Tibial nerve (tissue), 4 donors: Measurements from ENCODE around the gene FOXF2. TPM values are rescaled to one million over a fixed set of nuclear protein-coding genes. Genes with fewer than 3 reads are reported as not detected.

Experiments used
- DNase-seq, 2 donors: peaks; one replicate each; pipeline ENCODE4 v3.0.0-alpha.2; 2019; ENCODE audit warnings: low spot score in 2 of 2
- H3K27ac ChIP-seq, 4 donors: fragments of 200-600 bp; sonication (generic) in 3 of 4; one replicate each; pipeline ENCODE4 v1.5.1; 2017 to 2019; ENCODE audit warnings: mild to moderate bottlenecking in 1 of 4
- H3K27me3 ChIP-seq, 2 donors: fragments of 200-600 bp; sonication (generic) in 1 of 2; one replicate each; pipeline versions ENCODE4 v1.5.1 to v1.6.0; 2017 to 2019
- H3K36me3 ChIP-seq, 3 donors: fragments of 200-600 bp; sonication (generic); one replicate each; pipeline ENCODE4 v1.5.1; 2018 to 2019
- H3K4me1 ChIP-seq, 4 donors: fragments of 200-600 bp; sonication (generic) in 3 of 4; one replicate each; pipeline ENCODE4 v1.5.1; 2017 to 2019
- H3K4me3 ChIP-seq, 4 donors: fragments of 200-600 bp; sonication (generic) in 3 of 4; one replicate each; pipeline ENCODE4 v1.5.1; 2017 to 2019; ENCODE audit warnings: mild to moderate bottlenecking in 1 of 4, moderate library complexity in 1 of 4
- H3K9me3 ChIP-seq, 4 donors: fragments of 200-600 bp; sonication (generic) in 3 of 4; one replicate each; pipeline ENCODE4 v1.5.1; 2017 to 2019
- EP300 ChIP-seq, 2 donors: sonication (generic); formaldehyde crosslinking; IDR thresholded peaks; one replicate each; pipeline ENCODE4 v1.6.1; 2017; ENCODE audit warnings: antibody characterized with exemption in 2 of 2, mild to moderate bottlenecking in 1 of 2
- POLR2A ChIP-seq, 2 donors: fragments of 450-650 bp; IDR thresholded peaks; one replicate each; pipeline ENCODE4 v1.6.1; 2017; ENCODE audit warnings: antibody characterized with exemption in 2 of 2, mild to moderate bottlenecking in 2 of 2, moderate library complexity in 2 of 2
- WGBS, 2 donors: methylation state at CpG; one replicate each; pipeline ENCODE4 v1.1.5; 2018; 5-methylcytosine and 5-hydroxymethylcytosine counted together
- total RNA-seq, 4 donors: library from RNA; depleted of rRNA; stranded (reverse); fragments of >200 nt; gene quantifications; one replicate each; pipeline ENCODE4 v1.1.0, GENCODE V29; 2016
- TF ChIP-seq, protein P1 (sequence below), 5 experiments: fragments of 200-600 bp in 3 of 5; fragments of 450-650 bp in 2 of 5; sonication (generic) in 3 of 5; IDR thresholded peaks; one replicate each; pipeline ENCODE4 v1.5.1; 2016 to 2019; ENCODE audit warnings: antibody characterized with exemption in 5 of 5, mild to moderate bottlenecking in 3 of 5, moderate library complexity in 2 of 5

Gene FOXF2
- total RNA-seq, 4 donors from 2014 or later = 0.21 to 2.4 (median 0.71) TPM

- no peaks in the 10 kb centered on the region for H3K36me3 ChIP-seq
- TF ChIP-seq, protein P1, sequence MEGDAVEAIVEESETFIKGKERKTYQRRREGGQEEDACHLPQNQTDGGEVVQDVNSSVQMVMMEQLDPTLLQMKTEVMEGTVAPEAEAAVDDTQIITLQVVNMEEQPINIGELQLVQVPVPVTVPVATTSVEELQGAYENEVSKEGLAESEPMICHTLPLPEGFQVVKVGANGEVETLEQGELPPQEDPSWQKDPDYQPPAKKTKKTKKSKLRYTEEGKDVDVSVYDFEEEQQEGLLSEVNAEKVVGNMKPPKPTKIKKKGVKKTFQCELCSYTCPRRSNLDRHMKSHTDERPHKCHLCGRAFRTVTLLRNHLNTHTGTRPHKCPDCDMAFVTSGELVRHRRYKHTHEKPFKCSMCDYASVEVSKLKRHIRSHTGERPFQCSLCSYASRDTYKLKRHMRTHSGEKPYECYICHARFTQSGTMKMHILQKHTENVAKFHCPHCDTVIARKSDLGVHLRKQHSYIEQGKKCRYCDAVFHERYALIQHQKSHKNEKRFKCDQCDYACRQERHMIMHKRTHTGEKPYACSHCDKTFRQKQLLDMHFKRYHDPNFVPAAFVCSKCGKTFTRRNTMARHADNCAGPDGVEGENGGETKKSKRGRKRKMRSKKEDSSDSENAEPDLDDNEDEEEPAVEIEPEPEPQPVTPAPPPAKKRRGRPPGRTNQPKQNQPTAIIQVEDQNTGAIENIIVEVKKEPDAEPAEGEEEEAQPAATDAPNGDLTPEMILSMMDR (IDR thresholded peaks at IDR 0.05) = no peak
- TF ChIP-seq EP300 (IDR thresholded peaks at IDR 0.05) = no peak
- TF ChIP-seq POLR2A (IDR thresholded peaks at IDR 0.05) = no peak
- H3K27ac ChIP-seq = no peak overlapping the region
- no peak for DNase-seq
- H3K4me1 ChIP-seq = peaks cover 0 to 10% (median 0%) of the 10 kb centered on the region in 4 donors
- H3K4me3 ChIP-seq = no peak overlapping the region
- peaks cover 0 to 6% (median 0%) of the 10 kb centered on the region in 4 donors for H3K9me3 ChIP-seq
- 50 to 60% methylated on average over 10 to 13 of the region's 13 CpGs for WGBS, 2 donors
- H3K27me3 ChIP-seq = peaks cover 0 to 2% of the 10 kb centered on the region in 2 donors
Observed at GRCh38 chr6:1406306-1407072, 17.1 kb downstream of the FOXF2 start.

DNA sequence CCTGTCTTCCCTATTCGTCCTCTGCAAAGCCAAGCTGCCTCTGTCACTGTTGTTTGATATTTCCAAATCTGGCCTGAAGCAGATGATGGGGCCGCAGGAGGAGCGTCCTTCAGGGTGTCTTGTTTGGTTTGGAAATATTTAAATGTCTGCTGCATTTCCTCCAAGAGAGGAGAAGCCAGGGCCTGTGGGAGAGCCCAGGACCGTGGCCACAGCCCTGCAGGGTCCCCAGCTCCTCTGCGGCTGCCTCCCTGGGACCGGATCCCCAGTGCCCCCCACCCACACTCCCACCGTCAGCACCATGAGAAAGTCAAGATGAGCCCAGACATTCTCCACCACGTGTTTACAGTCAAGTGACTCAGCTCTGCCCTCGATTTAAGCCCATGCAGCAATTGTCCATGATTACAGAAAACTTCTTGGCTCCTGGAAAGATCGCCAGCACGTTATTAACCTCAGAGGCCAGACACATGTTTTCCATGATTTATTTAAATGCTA is 18.2 kb downstream of the FOXF2 start:
- WGBS, 2 donors = 61 to 74% methylated on average over 9 to 11 of the region's 11 CpGs
- no peak overlapping the region for H3K27ac ChIP-seq
- no peak for DNase-seq

DNA sequence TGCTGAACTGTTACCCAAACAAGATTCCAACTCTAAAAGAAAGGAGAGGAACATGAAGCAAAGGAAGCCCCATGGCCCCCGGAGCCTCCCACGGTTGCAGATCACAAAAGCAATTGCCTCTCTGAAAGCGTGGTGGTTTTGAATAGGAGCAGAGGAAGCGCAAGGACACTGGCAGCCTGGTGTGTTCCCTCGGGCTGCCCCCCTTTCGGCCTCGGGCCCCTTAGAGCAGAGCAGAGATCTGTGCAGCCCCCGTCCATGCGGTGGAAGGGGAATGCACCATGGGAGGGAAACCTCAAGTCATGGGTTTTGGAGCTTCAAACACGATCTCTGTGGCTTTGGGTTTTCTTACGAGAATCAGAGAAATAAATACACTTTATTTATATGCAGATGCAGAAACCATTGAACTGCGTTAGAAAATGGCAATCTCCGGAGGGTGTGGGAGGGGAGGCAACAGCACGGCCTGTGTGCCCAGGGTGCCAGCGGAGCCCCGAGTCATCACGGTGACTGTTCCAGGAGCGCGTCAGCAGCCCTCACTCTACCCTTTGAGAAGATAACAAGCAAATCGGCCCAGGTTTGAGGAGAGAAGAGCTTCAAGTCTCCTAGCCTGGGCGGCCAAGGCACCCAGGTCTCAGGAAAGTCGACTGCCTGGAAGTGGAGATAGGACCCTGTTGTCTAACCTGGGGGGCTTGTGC is 20.5 kb downstream of the FOXF2 start:
- Histone ChIP-seq H3K27ac (no peak overlapping the region), H3K36me3 (no peaks in the 10 kb centered on the region), H3K4me3 (no peak overlapping the region), H3K9me3 (no peaks in the 10 kb centered on the region), H3K27me3 (no peaks in the 10 kb centered on the region), H3K4me1 (peaks cover 0 to 10% (median 0%) of the 10 kb centered on the region in 4 donors)
- WGBS, 2 donors = 49 to 50% methylated on average over 22 of the region's 22 CpGs
- TF ChIP-seq POLR2A (IDR thresholded peaks at IDR 0.05) = no peak
- no peak for TF ChIP-seq EP300 (IDR thresholded peaks at IDR 0.05)
- TF ChIP-seq, protein P1 (IDR thresholded peaks at IDR 0.05) = no peak
- no peak for DNase-seq

More for the DNA sequence above, 18.2 kb downstream of the FOXF2 start:
- H3K9me3 ChIP-seq = peaks cover 0 to 6% (median 0%) of the 10 kb centered on the region in 4 donors
- H3K4me1 ChIP-seq = peaks cover 0 to 10% (median 0%) of the 10 kb centered on the region in 4 donors
- TF ChIP-seq POLR2A (IDR thresholded peaks at IDR 0.05) (no peak), EP300 (IDR thresholded peaks at IDR 0.05) (no peak)
- no peaks in the 10 kb centered on the region for H3K36me3 ChIP-seq
- no peaks in the 10 kb centered on the region for H3K27me3 ChIP-seq
- no peak overlapping the region for H3K4me3 ChIP-seq

DNA sequence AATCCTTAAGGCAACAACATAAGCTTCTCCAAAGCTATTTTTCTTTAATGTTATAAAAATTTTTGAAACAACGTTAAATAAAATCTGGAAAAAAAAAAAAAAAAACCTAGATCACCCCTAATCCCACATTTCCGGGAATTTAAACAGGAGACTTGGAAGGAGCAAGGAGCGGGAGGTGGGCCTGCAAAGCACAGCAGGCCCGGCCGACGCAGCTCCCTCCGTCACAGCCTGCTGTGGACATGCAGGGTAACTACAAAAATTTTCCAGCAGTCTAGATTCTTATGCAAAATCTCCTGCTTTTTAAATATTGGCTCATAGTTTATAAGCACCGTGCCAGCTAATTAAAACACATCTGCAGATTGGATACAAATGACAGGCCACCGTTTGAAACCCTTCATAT is 23.5 kb downstream of the FOXF2 start:
- TF ChIP-seq, protein P1 (IDR thresholded peaks at IDR 0.05) = no peak
- TF ChIP-seq POLR2A (IDR thresholded peaks at IDR 0.05) (no peak), EP300 (IDR thresholded peaks at IDR 0.05) (no peak)
- no peak for DNase-seq
- H3K27me3 ChIP-seq = peaks cover 0 to 6% of the 10 kb centered on the region in 2 donors
- H3K4me3 ChIP-seq = no peak overlapping the region
- no peaks in the 10 kb centered on the region for H3K4me1 ChIP-seq
- H3K9me3 ChIP-seq = no peaks in the 10 kb centered on the region
- no peaks in the 10 kb centered on the region for H3K36me3 ChIP-seq
- 70% methylated on average over 9 of the region's 9 CpGs for WGBS, 2 donors
- H3K27ac ChIP-seq = no peak overlapping the region

- no peak overlapping the region for H3K27ac ChIP-seq
Observed at GRCh38 chr6:1415416-1416063, 26.2 kb downstream of the FOXF2 start.

More at GRCh38 chr6:1415416-1416063, 26.2 kb downstream of the FOXF2 start:
- Histone ChIP-seq H3K36me3 (no peaks in the 10 kb centered on the region), H3K9me3 (peaks cover 0 to 6% (median 0%) of the 10 kb centered on the region in 4 donors), H3K4me3 (no peak overlapping the region), H3K27me3 (peaks cover 0 to 6% of the 10 kb centered on the region in 2 donors), H3K4me1 (no peaks in the 10 kb centered on the region)
- TF ChIP-seq, protein P1 (IDR thresholded peaks at IDR 0.05) = no peak
- TF ChIP-seq POLR2A (IDR thresholded peaks at IDR 0.05) (no peak), EP300 (IDR thresholded peaks at IDR 0.05) (no peak)
- DNase-seq = no peak
- WGBS, 2 donors = 85 to 86% methylated on average over 10 of the region's 10 CpGs
